GM18861 (cell line): ENCODE data around the gene IFFO2.
"Not testable (repeated sequence)": the region's sequence is repeated elsewhere in the genome, so short reads cannot be mapped to it uniquely, and the experiment has no call there.

Experiments used
- ATAC-seq: cut with Tn5 transposase; IDR thresholded peaks from one replicate; pipeline ENCODE4 v1.9.1; 2021; ENCODE audit not compliant: unreplicated experiment

The IFFO2 gene

DNA sequence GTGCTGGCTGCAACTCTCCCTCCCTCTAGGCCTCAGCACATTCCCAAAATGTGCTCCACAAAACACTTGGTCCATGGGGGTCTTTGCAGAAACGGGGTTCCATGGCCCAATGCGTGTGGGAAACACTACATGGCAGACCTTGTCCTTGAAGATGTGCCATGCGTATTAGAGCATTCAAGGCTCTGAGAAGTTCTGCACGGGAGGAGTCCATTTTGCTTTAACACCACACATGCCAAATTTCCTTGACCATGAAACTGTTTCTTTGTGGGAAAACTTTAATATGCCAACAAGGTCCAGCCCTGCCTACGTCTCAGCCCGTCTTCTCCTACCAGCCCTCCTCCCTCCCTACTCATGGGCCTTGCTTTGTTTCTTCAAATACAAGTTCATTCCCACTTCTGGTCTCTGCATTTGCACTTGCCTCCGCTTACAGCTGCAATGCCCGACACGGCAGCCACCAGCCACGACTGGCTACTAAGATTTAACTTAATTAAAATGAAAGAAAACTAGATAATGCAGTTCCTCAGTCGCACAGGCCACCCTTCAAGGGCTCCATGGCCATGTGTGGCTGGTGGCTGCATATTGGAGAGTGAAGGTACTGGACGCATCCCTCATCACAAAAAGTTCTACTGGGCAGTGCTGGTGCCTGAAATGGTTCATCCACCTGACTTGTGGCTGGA, 77.8 kb downstream of the IFFO2 start:
- no peak for ATAC-seq

DNA sequence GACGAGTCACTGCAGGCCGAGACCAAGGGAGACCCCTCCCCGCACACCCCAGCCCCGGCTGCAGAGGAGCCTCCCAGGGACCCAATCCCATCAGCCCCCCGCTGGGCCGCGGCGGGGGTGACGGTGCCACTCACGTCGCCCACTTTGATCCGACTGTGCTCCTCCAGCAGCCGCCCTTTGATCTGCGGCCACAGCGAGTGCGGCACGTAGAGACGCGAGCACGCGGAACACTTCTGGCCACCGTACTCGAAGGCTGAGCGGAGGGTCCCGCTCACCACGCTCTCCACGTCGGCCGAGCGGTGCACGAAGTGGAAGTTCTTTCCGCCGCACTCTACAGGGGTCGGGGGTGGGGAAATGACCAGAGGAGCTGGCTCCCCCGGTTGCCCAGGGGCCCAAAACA, 79.2 kb downstream of the IFFO2 start:
- ATAC-seq: no peak

DNA sequence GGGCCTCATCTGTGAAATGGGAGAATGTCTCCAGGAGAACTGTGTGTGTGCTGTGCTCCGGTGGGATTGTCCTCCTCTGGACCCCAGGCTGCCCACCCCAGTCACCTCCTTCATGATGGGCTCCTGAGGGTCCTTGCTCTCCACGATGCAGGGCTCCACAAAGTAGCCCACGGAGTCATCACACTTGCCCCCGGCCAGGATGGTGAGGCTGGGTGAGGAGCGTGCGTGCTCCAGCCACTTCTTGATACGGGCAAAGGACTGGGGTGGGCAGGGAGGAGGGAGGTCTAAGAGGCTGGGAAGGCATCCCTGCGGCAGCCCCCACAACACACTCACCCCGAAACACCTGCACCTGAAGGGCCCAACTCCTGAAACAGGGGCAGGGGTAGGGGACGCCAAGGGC, 80.3 kb downstream of the IFFO2 start:
- no peak for ATAC-seq

GRCh38 chr1:18875796-18876128, 80.7 kb downstream of the IFFO2 start:
- ATAC-seq: no peak

GRCh38 chr1:18875107-18875795, 81.2 kb downstream of the IFFO2 start:
- no peak for ATAC-seq

- ATAC-seq: no peak
Measured at GRCh38 chr1:18874600-18874999, 81.9 kb downstream of the IFFO2 start.

GRCh38 chr1:18874036-18874435, 82.4 kb downstream of the IFFO2 start:
- ATAC-seq: no peak

GRCh38 chr1:18872071-18872611, 84.3 kb downstream of the IFFO2 start:
- ATAC-seq: no peak

GRCh38 chr1:18871401-18872070, 84.9 kb downstream of the IFFO2 start:
- no peak for ATAC-seq

- no peak for ATAC-seq
Measured at GRCh38 chr1:18870957-18871356, 85.5 kb downstream of the IFFO2 start.

DNA sequence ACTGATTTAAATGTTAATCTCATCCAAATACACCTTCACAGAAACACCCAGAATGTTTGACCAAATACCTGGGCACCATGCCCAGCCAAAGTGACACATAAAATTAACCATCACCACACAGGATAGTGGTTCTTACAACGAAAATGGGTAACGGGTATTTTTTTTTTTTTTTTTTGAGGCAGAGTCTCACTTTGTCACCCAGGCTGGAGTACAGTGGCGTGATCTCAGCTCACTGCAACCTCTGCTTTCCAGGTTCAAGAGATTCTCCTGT, 85.9 kb downstream of the IFFO2 start:
- not testable (repeated sequence) for ATAC-seq

GRCh38 chr1:18869847-18870594, 86.5 kb downstream of the IFFO2 start:
- no peak for ATAC-seq

DNA sequence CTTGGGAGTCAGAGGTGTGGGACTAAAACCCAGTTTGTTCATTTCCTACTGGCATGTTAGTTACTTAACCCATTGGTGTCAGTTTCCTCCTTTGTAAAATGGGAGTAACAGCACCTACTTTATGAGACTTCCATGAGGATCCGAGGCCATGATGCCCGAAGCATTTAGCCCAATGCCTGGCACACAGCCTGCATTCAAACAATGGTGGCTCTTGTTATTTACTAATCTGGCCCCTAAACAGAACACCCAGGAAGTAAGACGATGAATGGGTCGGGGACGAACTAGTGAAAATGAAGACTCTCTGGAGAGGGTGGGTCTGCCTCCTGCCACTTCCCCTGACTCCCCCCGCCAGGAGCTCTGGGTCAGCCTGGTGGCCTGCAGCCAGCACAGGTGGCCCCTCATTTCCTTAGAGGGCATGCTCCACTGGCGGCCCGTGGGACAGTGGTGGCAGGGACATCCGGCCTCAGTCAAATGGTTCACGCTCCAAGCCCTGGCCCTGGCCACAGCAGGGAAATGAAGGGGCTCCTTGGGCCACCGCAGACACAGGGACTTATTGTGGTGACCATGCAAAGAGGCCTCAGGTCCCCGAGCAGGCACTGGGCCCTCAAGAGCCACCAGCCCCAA, 87.6 kb downstream of the IFFO2 start:
- ATAC-seq: no peak

- no peak for ATAC-seq
Measured at GRCh38 chr1:18868354-18868753, 88.1 kb downstream of the IFFO2 start.

DNA sequence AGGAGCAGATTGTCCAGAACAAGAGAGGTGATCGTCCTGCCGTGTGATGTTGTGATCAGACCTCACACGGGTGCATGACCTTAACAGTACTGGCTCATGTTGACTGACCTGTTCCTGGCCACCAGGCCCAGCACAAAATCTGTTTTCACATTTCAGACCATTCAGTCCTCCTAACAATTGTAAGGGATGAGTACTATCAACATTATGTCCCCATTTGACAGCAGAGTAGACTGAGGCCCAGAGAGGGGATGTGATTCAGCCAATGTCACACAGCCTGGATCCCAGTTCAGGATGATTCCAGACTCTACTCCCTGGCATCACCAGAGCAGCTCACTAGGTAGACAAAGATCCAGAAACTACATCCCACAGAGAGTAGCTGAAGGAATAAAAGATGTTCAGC, 89.6 kb downstream of the IFFO2 start:
- no peak for ATAC-seq

GRCh38 chr1:18866314-18866713, 90.2 kb downstream of the IFFO2 start:
- ATAC-seq: no peak

DNA sequence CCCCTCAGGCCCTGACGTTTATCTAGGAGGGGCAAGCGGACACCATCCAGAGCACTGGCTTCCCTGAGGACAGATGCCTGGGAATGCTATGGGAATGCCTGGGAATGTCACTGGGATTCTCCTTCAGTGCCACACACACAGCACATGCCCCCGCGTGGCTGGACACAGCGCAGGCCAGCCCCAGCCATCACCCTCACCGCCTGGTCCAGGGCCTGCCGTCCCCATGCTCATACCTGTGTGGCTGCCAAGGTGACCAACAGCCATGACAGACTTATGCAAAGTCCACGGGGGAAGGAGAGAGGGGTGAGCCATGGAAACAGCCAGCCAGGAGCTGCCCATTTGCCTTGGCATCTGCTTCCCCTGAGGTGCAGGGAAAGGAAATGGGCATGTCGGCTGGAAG, 91.3 kb downstream of the IFFO2 start:
- no peak for ATAC-seq

DNA sequence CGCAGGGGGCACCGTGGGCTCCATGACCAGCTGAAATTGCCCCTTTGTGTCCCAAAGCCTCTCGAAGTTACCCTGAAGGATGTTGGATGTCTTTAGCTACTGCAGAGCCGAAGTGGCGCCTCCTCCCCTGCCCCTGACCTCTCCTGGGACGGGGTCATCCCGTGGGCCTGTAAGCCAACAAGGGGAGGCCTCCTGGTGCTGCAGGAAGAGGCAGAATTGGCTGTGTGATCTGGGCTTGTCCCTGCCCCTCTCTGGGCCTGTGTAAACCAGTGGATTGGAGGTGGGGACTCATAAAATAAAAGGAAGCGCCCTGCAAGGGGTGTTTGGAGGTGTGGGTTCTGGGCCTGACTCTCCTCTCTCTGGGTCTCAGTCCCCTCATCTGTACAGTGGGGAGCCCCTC, 94.9 kb downstream of the IFFO2 start:
- no peak for ATAC-seq

GRCh38 chr1:18861082-18861481, 95.4 kb downstream of the IFFO2 start:
- ATAC-seq: no peak

GRCh38 chr1:18859560-18859959, 96.9 kb downstream of the IFFO2 start, which contains the start of gene TAS1R2:
Gene TAS1R2 (minus strand): TSS chr1:18859660. CDS start chr1:18859660, 0 bp downstream.
- ATAC-seq: no peak

- no peak for ATAC-seq
Measured at GRCh38 chr1:18858070-18858688, 98.3 kb downstream of the IFFO2 start.
